Right atrium auricular region (tissue), 2 donors: ENCODE measurements around the gene PRR14. TPM values are rescaled to one million over a fixed set of nuclear protein-coding genes. Genes with fewer than 3 reads are reported as not detected.

Experiments
- DNase-seq: peaks from one replicate; pipeline ENCODE4 v3.0.0-alpha.2; 2019; ENCODE audit warnings: low spot score
- H3K27ac ChIP-seq, 2 donors: fragments of 200-600 bp; sonication (generic); 1 replicate in 1 of 2; 2 replicates in 1 of 2; pipeline ENCODE4 v1.5.1; 2016 to 2019
- H3K27me3 ChIP-seq, 2 donors: fragments of 200-600 bp; sonication (generic); one replicate each; pipeline versions ENCODE4 v1.5.1 to v1.6.0; 2017 to 2019
- H3K36me3 ChIP-seq: fragments of 200-600 bp; sonication (generic); one replicate; pipeline ENCODE4 v1.5.1; 2016
- H3K4me1 ChIP-seq, 2 donors: fragments of 200-600 bp; sonication (generic); one replicate each; pipeline versions ENCODE4 v1.5.1 to v1.6.0; 2017 to 2019
- H3K4me3 ChIP-seq, 2 donors: fragments of 200-600 bp; sonication (generic); 1 replicate in 1 of 2; 2 replicates in 1 of 2; pipeline ENCODE4 v1.5.1; 2017 to 2019; ENCODE audit warnings: mild to moderate bottlenecking in 1 of 2, moderate library complexity in 1 of 2
- H3K9me3 ChIP-seq, 2 donors: fragments of 200-600 bp; sonication (generic); one replicate each; pipeline ENCODE4 v1.5.1; 2019
- total RNA-seq, 2 donors: library from RNA; depleted of rRNA; stranded (reverse); fragments of >200 nt; gene quantifications; one replicate each; pipeline ENCODE4 v1.1.0, GENCODE V29; 2016
- TF ChIP-seq, protein P1 (sequence below), 2 donors: fragments of 200-600 bp; sonication (generic); IDR thresholded peaks; one replicate each; pipeline ENCODE4 v1.5.1; 2019; ENCODE audit warnings: antibody characterized with exemption in 2 of 2

PRR14 gene
- total RNA-seq, 2 donors from 2014 or later: 12.3 to 17.3 TPM

DNA sequence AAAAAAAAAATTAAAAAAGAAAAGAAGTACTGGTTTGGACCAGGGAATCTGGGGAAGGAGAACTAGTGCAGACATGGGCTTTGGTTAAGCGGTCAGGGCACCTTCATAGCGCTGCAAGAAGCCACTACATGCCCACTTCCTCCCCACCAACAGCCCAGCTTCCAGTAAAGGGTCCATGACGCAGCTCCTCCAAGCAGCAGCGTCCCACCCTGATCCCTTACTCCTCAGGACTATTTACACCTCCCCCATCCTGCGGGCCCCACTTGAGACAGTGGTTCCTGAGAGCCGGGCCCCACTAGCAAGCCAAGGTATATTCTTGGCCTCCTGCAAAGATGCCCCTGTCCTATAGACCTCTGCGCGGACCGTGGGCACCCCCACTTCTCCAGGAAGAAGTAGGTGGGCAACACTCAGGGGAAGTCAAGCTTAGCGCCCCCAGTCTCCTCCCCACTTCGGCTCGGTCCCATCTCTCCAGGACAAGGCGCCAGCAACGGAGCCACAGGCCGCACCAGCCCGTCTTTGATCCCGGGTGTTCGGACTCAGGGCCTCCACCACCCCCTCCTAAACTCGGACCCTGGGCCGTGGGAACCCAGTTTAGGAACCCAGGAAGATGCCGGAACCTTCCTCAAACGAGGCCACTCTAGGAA, 913 bp upstream of the PRR14 start:
- Histone ChIP-seq H3K4me3 (peak overlapping the region; percentile 63 to 85), H3K36me3 (peaks cover 24% of the 10 kb centered on the region), H3K27me3 (no peaks in the 10 kb centered on the region), H3K9me3 (no peaks in the 10 kb centered on the region), H3K4me1 (peaks cover 0 to 21% of the 10 kb centered on the region in 2 donors), H3K27ac (peak overlapping the region; percentile 89 to 95)
- peak; percentile 63 for DNase-seq
- TF ChIP-seq, protein P1, sequence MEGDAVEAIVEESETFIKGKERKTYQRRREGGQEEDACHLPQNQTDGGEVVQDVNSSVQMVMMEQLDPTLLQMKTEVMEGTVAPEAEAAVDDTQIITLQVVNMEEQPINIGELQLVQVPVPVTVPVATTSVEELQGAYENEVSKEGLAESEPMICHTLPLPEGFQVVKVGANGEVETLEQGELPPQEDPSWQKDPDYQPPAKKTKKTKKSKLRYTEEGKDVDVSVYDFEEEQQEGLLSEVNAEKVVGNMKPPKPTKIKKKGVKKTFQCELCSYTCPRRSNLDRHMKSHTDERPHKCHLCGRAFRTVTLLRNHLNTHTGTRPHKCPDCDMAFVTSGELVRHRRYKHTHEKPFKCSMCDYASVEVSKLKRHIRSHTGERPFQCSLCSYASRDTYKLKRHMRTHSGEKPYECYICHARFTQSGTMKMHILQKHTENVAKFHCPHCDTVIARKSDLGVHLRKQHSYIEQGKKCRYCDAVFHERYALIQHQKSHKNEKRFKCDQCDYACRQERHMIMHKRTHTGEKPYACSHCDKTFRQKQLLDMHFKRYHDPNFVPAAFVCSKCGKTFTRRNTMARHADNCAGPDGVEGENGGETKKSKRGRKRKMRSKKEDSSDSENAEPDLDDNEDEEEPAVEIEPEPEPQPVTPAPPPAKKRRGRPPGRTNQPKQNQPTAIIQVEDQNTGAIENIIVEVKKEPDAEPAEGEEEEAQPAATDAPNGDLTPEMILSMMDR (IDR thresholded peaks at IDR 0.05): no peak

DNA sequence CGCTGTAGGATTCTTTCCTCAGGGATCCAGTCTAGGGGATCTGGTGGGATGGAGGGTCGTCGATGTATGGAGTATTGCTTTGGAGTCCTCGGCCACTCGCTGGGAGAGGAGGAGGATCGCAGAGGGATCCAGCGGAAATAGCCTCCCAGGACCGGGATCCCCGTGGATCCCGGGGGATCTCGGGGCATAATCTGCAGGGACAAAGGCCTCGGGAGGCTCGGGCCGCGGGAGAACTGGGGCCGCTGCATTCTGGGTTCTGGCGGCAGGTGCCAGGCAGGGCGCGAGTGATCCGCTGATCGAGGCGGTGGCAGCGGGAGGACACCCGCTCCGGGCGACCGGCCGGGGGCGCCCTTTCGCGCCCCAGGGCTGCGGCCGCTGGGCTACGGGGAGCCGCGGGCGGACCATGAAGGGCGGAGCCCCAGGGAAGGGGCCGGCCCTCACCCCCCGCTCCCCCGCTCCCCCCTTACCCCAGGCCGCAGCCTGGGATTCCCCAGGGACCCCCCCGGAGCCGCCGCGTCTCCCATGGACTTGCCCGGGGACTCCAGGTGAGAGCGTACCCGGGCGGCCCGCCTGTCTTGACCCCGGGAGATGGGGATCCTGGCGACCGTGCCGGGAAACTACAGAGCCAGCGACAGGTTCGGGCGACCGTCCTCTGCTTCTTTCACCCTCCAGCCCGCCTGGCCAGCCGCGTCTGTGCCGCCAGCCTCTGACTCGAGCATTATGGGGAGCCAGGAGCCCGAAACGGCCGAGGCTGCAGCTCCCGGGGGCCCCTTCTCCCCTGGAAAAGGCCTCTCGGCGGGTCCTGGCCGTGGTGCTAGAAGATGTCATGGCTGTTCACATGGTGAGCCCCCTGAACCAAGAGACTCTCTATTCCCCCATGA, 604 bp downstream of the PRR14 start:
- Histone ChIP-seq H3K36me3 (peaks cover 39% of the 10 kb centered on the region), H3K4me1 (peaks cover 0 to 21% of the 10 kb centered on the region in 2 donors), H3K4me3 (peak overlapping the region; percentile 63 to 85), H3K9me3 (no peaks in the 10 kb centered on the region), H3K27ac (peak overlapping the region; percentile 89 to 95), H3K27me3 (no peaks in the 10 kb centered on the region)
- TF ChIP-seq, protein P1 (IDR thresholded peaks at IDR 0.05): peak; percentile 50 to 84
- peak; percentile 71 for DNase-seq

DNA sequence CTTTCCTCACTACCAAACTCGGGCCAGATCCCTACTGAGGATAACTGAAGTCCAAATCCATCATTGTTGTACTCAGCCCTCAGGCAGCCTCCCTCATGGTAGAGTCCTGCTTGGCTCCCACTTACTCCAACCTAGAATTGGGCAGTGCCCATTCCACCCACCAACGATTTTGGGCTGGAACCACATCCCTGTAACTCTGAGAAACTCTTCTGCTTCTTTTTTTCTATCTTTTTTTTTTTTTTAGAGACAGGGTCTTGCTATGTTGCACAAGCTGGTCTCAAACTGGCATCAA, 1.2 kb downstream of the PRR14 start:
- TF ChIP-seq, protein P1 (IDR thresholded peaks at IDR 0.05): no peak
- no peaks in the 10 kb centered on the region for H3K9me3 ChIP-seq
- peaks cover 0 to 25% of the 10 kb centered on the region in 2 donors for H3K4me1 ChIP-seq
- peak overlapping the region; percentile 89 to 95 for H3K27ac ChIP-seq
- H3K36me3 ChIP-seq: peaks cover 43% of the 10 kb centered on the region
- H3K27me3 ChIP-seq: no peaks in the 10 kb centered on the region
- no peak for DNase-seq
- peak overlapping the region; percentile 63 to 85 for H3K4me3 ChIP-seq

DNA sequence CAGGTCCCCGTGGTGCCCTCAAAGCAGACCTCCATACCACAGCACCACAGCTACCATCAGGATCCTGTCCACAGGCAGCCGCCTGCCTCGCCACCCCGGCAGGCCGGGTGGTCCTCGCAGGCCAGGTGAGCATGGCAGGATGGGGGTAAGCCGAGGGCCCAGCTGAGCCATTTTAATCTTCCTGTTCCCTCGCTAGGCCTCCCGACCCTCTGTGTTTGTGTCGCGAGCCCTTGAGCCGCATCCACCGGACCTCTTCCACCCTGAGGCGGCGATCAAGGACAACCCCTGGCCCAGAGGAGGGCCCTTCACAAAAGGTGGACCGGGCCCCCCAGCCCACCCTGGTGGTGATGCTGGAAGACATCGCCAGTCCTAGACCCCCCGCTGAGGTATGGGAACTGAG, 2.0 kb downstream of the PRR14 start:
- DNase-seq: no peak
- H3K9me3 ChIP-seq: no peaks in the 10 kb centered on the region
- no peaks in the 10 kb centered on the region for H3K27me3 ChIP-seq
- no peak overlapping the region for H3K4me3 ChIP-seq
- peaks cover 0 to 32% of the 10 kb centered on the region in 2 donors for H3K4me1 ChIP-seq
- TF ChIP-seq, protein P1 (IDR thresholded peaks at IDR 0.05): no peak
- no peak overlapping the region for H3K27ac ChIP-seq
- peaks cover 43% of the 10 kb centered on the region for H3K36me3 ChIP-seq

DNA sequence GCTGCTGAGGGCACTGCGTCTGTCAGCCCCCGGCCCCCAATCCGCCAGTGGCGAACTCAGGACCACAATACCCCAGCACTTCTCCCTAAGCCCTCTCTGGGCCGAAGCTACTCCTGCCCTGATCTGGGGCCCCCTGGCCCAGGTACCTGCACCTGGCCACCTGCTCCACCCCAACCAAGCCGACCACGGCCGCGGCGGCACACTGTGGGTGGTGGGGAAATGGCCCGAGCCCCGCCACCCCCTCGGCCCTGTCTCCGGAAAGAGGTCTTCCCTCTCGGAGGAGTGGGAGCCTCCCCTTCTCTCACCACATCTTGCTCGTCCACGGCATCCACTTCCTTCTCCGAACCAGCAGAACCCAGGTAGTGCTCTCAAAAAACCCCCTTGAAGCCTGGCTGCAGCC, 4.1 kb downstream of the PRR14 start:
- Histone ChIP-seq H3K9me3 (no peaks in the 10 kb centered on the region), H3K36me3 (peaks cover 43% of the 10 kb centered on the region), H3K4me1 (peaks cover 0 to 31% of the 10 kb centered on the region in 2 donors), H3K27ac (no peak overlapping the region), H3K27me3 (no peaks in the 10 kb centered on the region), H3K4me3 (no peak overlapping the region)
- TF ChIP-seq, protein P1 (IDR thresholded peaks at IDR 0.05): no peak
- no peak for DNase-seq
